Activated CD4-positive, alpha-beta T cell treated with anti-CD3 and anti-CD28 coated beads for 36 hours (primary cell): Measurements from ENCODE around the gene RPS21. TPM values are rescaled to one million over a fixed set of nuclear protein-coding genes. Genes with fewer than 3 reads are reported as not detected.

Experiments
- ATAC-seq: fragments of 200-7000 bp; cut with Tn5 transposase; one replicate; pipeline ENCODE4 v1.10.0; 2021; ENCODE audit warnings: mild to moderate bottlenecking, moderate library complexity
- CTCF ChIA-PET: fragments of 350-600 bp; sonication (Branson Sonifier 250); formaldehyde crosslinking; loops from one replicate; lab custom pipeline; 2021; ENCODE audit warnings: antibody characterized with exemption; lab: Charles Lee
- POLR2A ChIA-PET: fragments of 350-600 bp; sonication (Branson Sonifier 250); formaldehyde crosslinking; loops from one replicate; lab custom pipeline; 2021; ENCODE audit warnings: antibody characterized with exemption, inconsistent platforms; lab: Charles Lee
- DNase-seq: peaks from one replicate; pipeline ENCODE4 v3.0.0-alpha.2; 2020
- H3K27ac Mint-ChIP-seq: one replicate; pipeline ENCODE4 v1.8.0; 2021; ENCODE audit warnings: mixed read lengths
- H3K27me3 Mint-ChIP-seq: one replicate; pipeline ENCODE4 v1.8.0; 2021; ENCODE audit warnings: mixed read lengths
- H3K36me3 Mint-ChIP-seq: one replicate; pipeline ENCODE4 v1.8.0; 2021; ENCODE audit warnings: low read depth, mixed read lengths
- H3K4me1 Mint-ChIP-seq: one replicate; pipeline ENCODE4 v1.8.0; 2021; ENCODE audit warnings: mixed read lengths
- H3K4me3 Mint-ChIP-seq: one replicate; pipeline ENCODE4 v1.8.0; 2021; ENCODE audit warnings: mild to moderate bottlenecking, moderate library complexity, mixed read lengths
- H3K9me3 Mint-ChIP-seq: one replicate; pipeline ENCODE4 v1.8.0; 2021; ENCODE audit warnings: low read depth, mixed read lengths
- intact Hi-C, 2 experiments: fragments of 100-400 bp; cut with DNase I in 1 of 2; cut with micrococcal nuclease in 1 of 2; formaldehyde crosslinking; loops; one replicate each; pipeline versions ENCODE4 v1.14.2 to v1.15.1; 2022 to 2024; cut with DNase I, micrococcal nuclease
- total RNA-seq, 2 experiments: library from RNA; stranded (reverse); gene quantifications; one replicate each; pipeline ENCODE4 v1.2.3, GENCODE V29; 2021

RPS21 gene
- total RNA-seq, 2 experiments from 2014 or later, result 1,051 to 2,439 TPM

- CTCF ChIA-PET, result interaction anchor here (0.7 kb wide), 1 partner anchor 9 kb away, joined by 3 read pairs; no protein-coding TSS in a partner anchor
- ATAC-seq, result no peak
- DNase-seq, result no peak
- no peaks in the 10 kb centered on the region for H3K4me1 Mint-ChIP-seq
- no peak overlapping the region for H3K27ac Mint-ChIP-seq
- intact Hi-C loops, result no loop called here
- peaks cover 2% of the 10 kb centered on the region for H3K36me3 Mint-ChIP-seq
- POLR2A ChIA-PET, result interaction anchor here (0.8 kb wide), 1 partner anchor 15 kb away, joined by 4 read pairs; no protein-coding TSS in a partner anchor
- H3K4me3 Mint-ChIP-seq, result no peak overlapping the region
- H3K27me3 Mint-ChIP-seq, result peaks cover 2% of the 10 kb centered on the region
- no peaks in the 10 kb centered on the region for H3K9me3 Mint-ChIP-seq
Measured at GRCh38 chr20:62376112-62377063, 10.5 kb upstream of the RPS21 start.

- intact Hi-C loops, result no loop called here
- DNase-seq (no peak), ATAC-seq (no peak)
- Mint-ChIP-seq H3K27ac (no peak overlapping the region), H3K4me1 (no peaks in the 10 kb centered on the region), H3K4me3 (no peak overlapping the region), H3K27me3 (peaks cover 2% of the 10 kb centered on the region), H3K9me3 (peaks cover 4% of the 10 kb centered on the region), H3K36me3 (peaks cover 6% of the 10 kb centered on the region)
- POLR2A ChIA-PET, result interaction anchor here (0.8 kb wide), 1 partner anchor 14 kb away, joined by 4 read pairs; no protein-coding TSS in a partner anchor
- CTCF ChIA-PET, result no interaction called here
Measured at GRCh38 chr20:62377064-62377461, 9.8 kb upstream of the RPS21 start.

- CTCF ChIA-PET, result no interaction called here
- intact Hi-C loops, result no loop called here
- Mint-ChIP-seq H3K27ac (no peak overlapping the region), H3K27me3 (peaks cover 2% of the 10 kb centered on the region), H3K4me1 (peaks cover 2% of the 10 kb centered on the region), H3K4me3 (no peak overlapping the region), H3K36me3 (peaks cover 11% of the 10 kb centered on the region), H3K9me3 (peaks cover 4% of the 10 kb centered on the region)
- ATAC-seq, result no peak
- POLR2A ChIA-PET, result interaction anchor here (0.8 kb wide), 1 partner anchor 14 kb away, joined by 4 read pairs; no protein-coding TSS in a partner anchor
- no peak for DNase-seq
Measured at GRCh38 chr20:62377615-62378178, 9.2 kb upstream of the RPS21 start.

- Mint-ChIP-seq H3K27ac (no peak overlapping the region), H3K4me1 (peaks cover 5% of the 10 kb centered on the region), H3K27me3 (no peaks in the 10 kb centered on the region), H3K4me3 (no peak overlapping the region), H3K36me3 (peaks cover 14% of the 10 kb centered on the region), H3K9me3 (peaks cover 4% of the 10 kb centered on the region)
- ChIA-PET CTCF (no interaction called here), POLR2A (no interaction called here)
- no peak for DNase-seq
- ATAC-seq, result no peak
- intact Hi-C loops, result no loop called here
Measured at GRCh38 chr20:62378215-62378614, 8.7 kb upstream of the RPS21 start.

- Mint-ChIP-seq H3K36me3 (peaks cover 26% of the 10 kb centered on the region), H3K27me3 (no peaks in the 10 kb centered on the region), H3K9me3 (peaks cover 4% of the 10 kb centered on the region), H3K27ac (no peak overlapping the region), H3K4me3 (no peak overlapping the region), H3K4me1 (peaks cover 23% of the 10 kb centered on the region)
- ChIA-PET POLR2A (no interaction called here), CTCF (interaction anchor here (1.0 kb wide), 1 partner anchor 29 kb away, joined by 3 read pairs; no protein-coding TSS in a partner anchor)
- intact Hi-C loops, result loop anchor here in 1 of 2 experiments (10.0 kb wide), 1 partner anchor 414 kb away; the partner anchor contains the start of gene MRGBP
- no peak for ATAC-seq
- DNase-seq, result no peak
Measured at GRCh38 chr20:62381202-62381797, 5.6 kb upstream of the RPS21 start.

GRCh38 chr20:62381842-62382241 is 5.1 kb upstream of the RPS21 start:
- ATAC-seq (no peak), DNase-seq (no peak)
- POLR2A ChIA-PET, result no interaction called here
- Mint-ChIP-seq H3K27me3 (no peaks in the 10 kb centered on the region), H3K27ac (no peak overlapping the region), H3K4me3 (no peak overlapping the region), H3K4me1 (peaks cover 23% of the 10 kb centered on the region), H3K9me3 (peaks cover 4% of the 10 kb centered on the region), H3K36me3 (peaks cover 27% of the 10 kb centered on the region)
- intact Hi-C loops, result loop anchor here (1.0 to 10.0 kb wide), 4 partner anchors 80 to 413 kb away; partner anchors contain the start of genes ADRM1 (in 2 of the 2), OSBPL2 (in 2 of the 2) and MRGBP (in 1 of the 2)
- CTCF ChIA-PET, result interaction anchor here (1.0 to 1.8 kb wide), 6 partner anchors 11 to 80 kb away, joined by 3 to 12 read pairs (median 8); no protein-coding TSS in a partner anchor

- DNase-seq (peak; percentile 89), ATAC-seq (peak; percentile 85)
- no peaks in the 10 kb centered on the region for H3K27me3 Mint-ChIP-seq
- no peak overlapping the region for H3K4me3 Mint-ChIP-seq
- H3K36me3 Mint-ChIP-seq, result peaks cover 32% of the 10 kb centered on the region
- H3K4me1 Mint-ChIP-seq, result peaks cover 24% of the 10 kb centered on the region
- peaks cover 4% of the 10 kb centered on the region for H3K9me3 Mint-ChIP-seq
- intact Hi-C loops, result loop anchor here (1.0 to 10.0 kb wide), 4 partner anchors 80 to 412 kb away; partner anchors contain the start of genes ADRM1 (in 2 of the 2), OSBPL2 (in 2 of the 2) and MRGBP (in 1 of the 2)
- H3K27ac Mint-ChIP-seq, result peak overlapping the region; percentile 65
- ChIA-PET CTCF (interaction anchor here (0.6 to 1.8 kb wide), 13 partner anchors 8 to 230 kb away, joined by 3 to 12 read pairs (median 4); partner anchors contain the start of gene LAMA5), POLR2A (no interaction called here)
Measured at GRCh38 chr20:62382306-62383198, 4.4 kb upstream of the RPS21 start.

- ATAC-seq (no peak), DNase-seq (no peak)
- peaks cover 42% of the 10 kb centered on the region for H3K4me1 Mint-ChIP-seq
- ChIA-PET CTCF (interaction anchor here (1.1 to 1.4 kb wide), 2 partner anchors 19 to 23 kb away, joined by 3 to 5 read pairs; no protein-coding TSS in a partner anchor), POLR2A (no interaction called here)
- H3K4me3 Mint-ChIP-seq, result peak overlapping the region; percentile 93
- intact Hi-C loops, result loop anchor here (1.0 to 10.0 kb wide), 14 partner anchors 20 to 830 kb away; partner anchors contain the start of genes ADRM1 (in 1 of the 2), CABLES2 (in 1 of the 2), DIDO1 (in 1 of the 2) and LSM14B (in 1 of the 2)
- H3K36me3 Mint-ChIP-seq, result peaks cover 53% of the 10 kb centered on the region
- H3K27me3 Mint-ChIP-seq, result no peaks in the 10 kb centered on the region
- H3K27ac Mint-ChIP-seq, result peak overlapping the region; percentile 91
- H3K9me3 Mint-ChIP-seq, result no peaks in the 10 kb centered on the region
Measured at GRCh38 chr20:62387219-62387913, 463 bp downstream of the RPS21 start.

- Mint-ChIP-seq H3K9me3 (no peaks in the 10 kb centered on the region), H3K27ac (peak overlapping the region; percentile 91), H3K36me3 (peaks cover 48% of the 10 kb centered on the region), H3K27me3 (no peaks in the 10 kb centered on the region), H3K4me3 (peak overlapping the region; percentile 93), H3K4me1 (peaks cover 38% of the 10 kb centered on the region)
- intact Hi-C loops, result loop anchor here (1.0 to 10.0 kb wide), 15 partner anchors 19 to 829 kb away; partner anchors contain the start of genes CABLES2 (in 2 of the 2), ADRM1 (in 1 of the 2), DIDO1 (in 1 of the 2) and LSM14B (in 1 of the 2)
- ChIA-PET CTCF (interaction anchor here (0.6 to 0.9 kb wide), 2 partner anchors 377 to 1868 kb away, joined by 3 read pairs; no protein-coding TSS in a partner anchor), POLR2A (no interaction called here)
- DNase-seq (peak; percentile 44), ATAC-seq (no peak)
Measured at GRCh38 chr20:62387933-62388635, 1.2 kb downstream of the RPS21 start.
